Colonic mucosa (tissue), 4 donors: Measurements from ENCODE around the gene CCDC9. TPM values are rescaled to one million over a fixed set of nuclear protein-coding genes. Genes with fewer than 3 reads are reported as not detected.
"Not testable (repeated sequence)": the region's sequence is repeated elsewhere in the genome, so short reads cannot be mapped to it uniquely, and the experiment has no call there.

Source experiments
- DNase-seq: peaks from one replicate; pipeline ENCODE4 v3.0.0-alpha.2; 2020
- H3K27ac ChIP-seq: fragments of 200-600 bp; one replicate; pipeline ENCODE4 v1.8.0; 2021
- H3K27me3 ChIP-seq: fragments of 200-600 bp; one replicate; pipeline ENCODE4 v1.8.0; 2021
- H3K36me3 ChIP-seq: fragments of 200-600 bp; one replicate; pipeline ENCODE4 v1.8.0; 2021
- H3K4me1 ChIP-seq: fragments of 200-600 bp; one replicate; pipeline ENCODE4 v1.8.0; 2021; ENCODE audit warnings: mild to moderate bottlenecking
- H3K4me3 ChIP-seq: fragments of 200-600 bp; one replicate; pipeline ENCODE4 v1.8.0; 2021
- H3K9ac ChIP-seq, 2 donors: one replicate each; pipeline ENCODE4 v1.7.0; 2013; ENCODE audit warnings: control low read depth in 2 of 2, low read depth in 2 of 2, low read length in 2 of 2
- H3K9me3 ChIP-seq: fragments of 200-600 bp; one replicate; pipeline ENCODE4 v1.8.0; 2021
- CTCF ChIP-seq: fragments of 200-600 bp; IDR thresholded peaks from one replicate; pipeline ENCODE4 v1.8.0; 2022; ENCODE audit warnings: antibody characterized with exemption, mild to moderate bottlenecking
- intact Hi-C: fragments of 100-400 bp; cut with DNase I; formaldehyde crosslinking; loops from one replicate; pipeline ENCODE4 v1.14.1; 2022
- total RNA-seq, 2 donors: library from RNA; stranded (reverse); fragmentation: NEBNext Ultra II Directional in 1 of 2; extraction: Animal tissue kit (Norgen Biotek cat#: 25700) in 1 of 2; gene quantifications; one replicate each; pipeline ENCODE4 v1.2.1, GENCODE V29; 2021
- donor health status: healthy.
- donor health status: DM: no; HTN: no; CAD: no.
- donor health status: DM: no; HTN: no; CAD: no.

Gene CCDC9
- total RNA-seq, 2 donors from 2014 or later = 27.2 to 37.3 TPM

- Histone ChIP-seq H3K4me3 (peak overlapping the region; percentile 51), H3K4me1 (peaks cover 4% of the 10 kb centered on the region), H3K36me3 (no peaks in the 10 kb centered on the region), H3K27me3 (no peaks in the 10 kb centered on the region), H3K9me3 (no peaks in the 10 kb centered on the region), H3K27ac (peak overlapping the region; percentile 93), H3K9ac (peak overlapping the region; percentile 99 to 100)
- peak; percentile 97 for DNase-seq
- intact Hi-C loops = no loop called here
- no peak for TF ChIP-seq CTCF
Measured at GRCh38 chr19:47273313-47274070, 17.2 kb downstream of the CCDC9 start.

GRCh38 chr19:47274071-47274890 is 18.0 kb downstream of the CCDC9 start, which contains the start of gene INAFM1:
Gene INAFM1 (plus strand): TSS chr19:47274885. CDS start chr19:47274920, 35 bp downstream.
- H3K4me1 ChIP-seq = peaks cover 4% of the 10 kb centered on the region
- H3K4me3 ChIP-seq = peak within 1 kb of the TSS; percentile 65
- no peaks in the 10 kb centered on the region for H3K36me3 ChIP-seq
- peak within 1 kb of the TSS; percentile 93 for H3K27ac ChIP-seq
- TF ChIP-seq CTCF = no peak
- H3K9ac ChIP-seq = peak within 1 kb of the TSS; percentile 99 to 100
- no peaks in the 10 kb centered on the region for H3K27me3 ChIP-seq
- H3K9me3 ChIP-seq = no peaks in the 10 kb centered on the region
- intact Hi-C loops = no loop called here
- peak; percentile 100 for DNase-seq

- no peak for DNase-seq
- TF ChIP-seq CTCF = no peak
- Histone ChIP-seq H3K9ac (peak overlapping the region; percentile 55 to 72), H3K4me1 (peaks cover 4% of the 10 kb centered on the region), H3K9me3 (no peaks in the 10 kb centered on the region), H3K36me3 (no peaks in the 10 kb centered on the region), H3K27me3 (no peaks in the 10 kb centered on the region), H3K4me3 (peak overlapping the region; percentile 65), H3K27ac (peak overlapping the region; percentile 55)
- intact Hi-C loops = no loop called here
Measured at GRCh38 chr19:47274891-47275761, 18.8 kb downstream of the CCDC9 start.

- H3K36me3 ChIP-seq = no peaks in the 10 kb centered on the region
- no peak overlapping the region for H3K4me3 ChIP-seq
- no peak for TF ChIP-seq CTCF
- no peaks in the 10 kb centered on the region for H3K9me3 ChIP-seq
- intact Hi-C loops = no loop called here
- no peaks in the 10 kb centered on the region for H3K27me3 ChIP-seq
- H3K4me1 ChIP-seq = peaks cover 4% of the 10 kb centered on the region
- no peak for DNase-seq
- H3K9ac ChIP-seq = no peak overlapping the region
- H3K27ac ChIP-seq = peak overlapping the region; percentile 55
Measured at GRCh38 chr19:47275791-47276461, 19.6 kb downstream of the CCDC9 start.

- H3K9ac ChIP-seq, H3K9me3 ChIP-seq, H3K36me3 ChIP-seq, intact Hi-C loops, H3K4me1 ChIP-seq, DNase-seq, H3K27me3 ChIP-seq, H3K4me3 ChIP-seq: not testable (repeated sequence)
- peak overlapping the region; percentile 32 for H3K27ac ChIP-seq
Measured at GRCh38 chr19:47276513-47276912, 20.2 kb downstream of the CCDC9 start.
